ENCODE results near the gene IPCEF1. TPM values are rescaled to one million over a fixed set of nuclear protein-coding genes. Genes with fewer than 3 reads are reported as not detected.

Gene IPCEF1
- total RNA-seq, 4 donors from 2014 or later: 0.63 to 5.3 (median 1.9) TPM

DNA sequence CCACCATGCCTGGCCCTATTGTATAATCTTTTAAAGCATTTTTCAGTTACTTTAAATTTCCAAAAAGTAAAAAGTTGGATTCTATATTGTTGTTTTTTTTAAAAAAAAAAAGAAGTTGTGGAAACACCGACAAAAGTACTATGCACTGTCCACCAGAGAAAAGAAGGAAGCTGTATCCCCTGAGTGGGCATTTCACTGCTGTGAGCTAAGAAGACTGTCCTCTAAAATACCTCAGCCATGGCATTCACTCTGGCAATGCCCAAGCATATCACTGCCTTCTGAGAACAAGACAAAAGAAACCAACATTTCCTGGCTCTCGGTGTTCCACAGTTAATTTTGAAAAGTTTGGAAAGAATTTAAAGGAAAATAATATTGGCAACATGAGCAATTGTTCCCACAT lies 117.8 kb downstream of the IPCEF1 start:
- TF ChIP-seq, protein P1, sequence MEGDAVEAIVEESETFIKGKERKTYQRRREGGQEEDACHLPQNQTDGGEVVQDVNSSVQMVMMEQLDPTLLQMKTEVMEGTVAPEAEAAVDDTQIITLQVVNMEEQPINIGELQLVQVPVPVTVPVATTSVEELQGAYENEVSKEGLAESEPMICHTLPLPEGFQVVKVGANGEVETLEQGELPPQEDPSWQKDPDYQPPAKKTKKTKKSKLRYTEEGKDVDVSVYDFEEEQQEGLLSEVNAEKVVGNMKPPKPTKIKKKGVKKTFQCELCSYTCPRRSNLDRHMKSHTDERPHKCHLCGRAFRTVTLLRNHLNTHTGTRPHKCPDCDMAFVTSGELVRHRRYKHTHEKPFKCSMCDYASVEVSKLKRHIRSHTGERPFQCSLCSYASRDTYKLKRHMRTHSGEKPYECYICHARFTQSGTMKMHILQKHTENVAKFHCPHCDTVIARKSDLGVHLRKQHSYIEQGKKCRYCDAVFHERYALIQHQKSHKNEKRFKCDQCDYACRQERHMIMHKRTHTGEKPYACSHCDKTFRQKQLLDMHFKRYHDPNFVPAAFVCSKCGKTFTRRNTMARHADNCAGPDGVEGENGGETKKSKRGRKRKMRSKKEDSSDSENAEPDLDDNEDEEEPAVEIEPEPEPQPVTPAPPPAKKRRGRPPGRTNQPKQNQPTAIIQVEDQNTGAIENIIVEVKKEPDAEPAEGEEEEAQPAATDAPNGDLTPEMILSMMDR (IDR thresholded peaks at IDR 0.05): no peak
- no peak for TF ChIP-seq EP300 (IDR thresholded peaks at IDR 0.05)
- TF ChIP-seq POLR2A (IDR thresholded peaks at IDR 0.05): no peak
- no peaks in the 10 kb centered on the region for H3K36me3 ChIP-seq
- no peak overlapping the region for H3K27ac ChIP-seq
- H3K4me3 ChIP-seq: no peak overlapping the region
- 44 to 50% methylated on average over 2 of the region's 2 CpGs for WGBS, 2 donors
- DNase-seq (ENCODE audit: low spot score in 2 of 2): no peak
- H3K9me3 ChIP-seq: no peaks in the 10 kb centered on the region
- no peaks in the 10 kb centered on the region for H3K27me3 ChIP-seq
- no peaks in the 10 kb centered on the region for H3K4me1 ChIP-seq

DNA sequence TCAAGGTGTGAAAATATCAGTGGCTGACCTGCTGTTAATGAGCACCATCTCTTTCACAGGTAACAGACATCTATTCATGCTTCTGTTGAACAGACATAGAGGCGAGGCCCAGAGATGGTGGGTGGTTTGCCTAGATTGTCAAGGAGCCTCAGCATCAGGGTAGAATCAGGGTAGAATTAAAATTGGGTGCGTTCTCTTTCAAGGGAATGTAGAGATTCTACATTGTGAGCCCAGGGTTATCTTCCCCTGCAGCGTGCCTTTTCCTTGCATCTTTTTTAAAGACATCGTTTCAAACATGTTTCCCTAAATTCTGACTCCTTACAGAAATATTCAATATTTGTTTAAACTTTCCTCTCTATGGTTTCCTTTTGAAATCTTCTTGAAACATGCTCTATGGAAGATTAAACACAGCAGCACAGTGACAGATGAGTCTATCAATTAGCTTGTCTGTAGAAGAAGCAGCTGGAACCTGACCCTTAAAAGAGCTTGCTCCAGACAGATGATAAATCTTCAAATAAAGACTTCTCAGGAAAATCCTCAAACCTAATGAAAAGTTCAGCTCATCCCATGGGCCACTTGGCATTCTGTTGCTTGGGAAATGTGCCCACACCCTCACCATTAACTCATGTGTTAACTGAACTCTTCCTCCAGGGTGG lies 119.8 kb downstream of the IPCEF1 start:
- TF ChIP-seq EP300 (IDR thresholded peaks at IDR 0.05) (no peak), POLR2A (IDR thresholded peaks at IDR 0.05) (no peak)
- TF ChIP-seq, protein P1 (IDR thresholded peaks at IDR 0.05): no peak
- Histone ChIP-seq H3K27me3 (no peaks in the 10 kb centered on the region), H3K4me1 (peaks cover 0 to 5% (median 0%) of the 10 kb centered on the region in 4 donors), H3K27ac (no peak overlapping the region), H3K4me3 (no peak overlapping the region), H3K9me3 (no peaks in the 10 kb centered on the region), H3K36me3 (no peaks in the 10 kb centered on the region)
- WGBS, 2 donors: 81 to 84% methylated on average over 4 of the region's 4 CpGs
- DNase-seq (ENCODE audit: low spot score in 2 of 2): no peak

DNA sequence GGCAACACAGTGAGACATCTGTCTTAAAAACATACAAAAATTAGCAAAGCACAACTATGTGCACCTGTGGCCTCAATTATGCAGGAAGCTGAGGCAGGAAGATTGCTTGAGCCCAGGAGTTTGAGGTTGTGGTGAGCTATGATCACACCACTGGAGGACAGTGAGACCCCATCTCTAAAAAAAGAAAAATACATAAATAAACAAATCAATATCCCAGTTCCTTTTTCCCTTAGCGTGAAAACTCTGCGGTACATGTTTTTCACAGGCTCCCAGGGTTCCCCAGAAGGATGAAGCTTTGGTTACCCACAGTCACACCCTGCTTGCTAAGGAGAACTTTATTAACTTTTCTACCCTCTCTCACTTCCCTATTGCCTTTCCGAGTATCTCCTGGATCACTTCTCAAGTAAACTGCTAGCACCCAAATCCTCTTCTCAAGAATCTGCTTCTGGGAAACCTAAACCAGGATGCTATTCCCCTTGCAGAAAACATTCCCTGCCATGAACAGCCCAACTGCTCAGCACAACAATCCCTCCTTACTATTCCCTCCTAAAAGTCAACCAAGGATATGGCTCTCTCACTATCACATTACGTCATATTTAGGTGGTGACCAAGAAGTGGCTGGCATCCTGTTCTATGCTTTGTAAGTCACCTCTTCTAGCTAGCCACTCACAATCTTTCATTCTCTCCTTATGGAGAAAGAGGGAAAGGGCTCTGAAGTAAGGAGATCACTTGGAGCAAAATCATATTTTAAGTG lies 122.4 kb downstream of the IPCEF1 start:
- no peak for TF ChIP-seq EP300 (IDR thresholded peaks at IDR 0.05)
- no peak for TF ChIP-seq POLR2A (IDR thresholded peaks at IDR 0.05)
- TF ChIP-seq, protein P1 (IDR thresholded peaks at IDR 0.05): no peak
- Histone ChIP-seq H3K36me3 (no peaks in the 10 kb centered on the region), H3K27ac (no peak overlapping the region), H3K4me1 (peaks cover 0 to 5% (median 0%) of the 10 kb centered on the region in 4 donors), H3K27me3 (no peaks in the 10 kb centered on the region), H3K9me3 (no peaks in the 10 kb centered on the region), H3K4me3 (no peak overlapping the region)
- no peak for DNase-seq (ENCODE audit: low spot score in 2 of 2)
- WGBS, 2 donors: 85 to 90% methylated on average over 4 of the region's 4 CpGs

DNA sequence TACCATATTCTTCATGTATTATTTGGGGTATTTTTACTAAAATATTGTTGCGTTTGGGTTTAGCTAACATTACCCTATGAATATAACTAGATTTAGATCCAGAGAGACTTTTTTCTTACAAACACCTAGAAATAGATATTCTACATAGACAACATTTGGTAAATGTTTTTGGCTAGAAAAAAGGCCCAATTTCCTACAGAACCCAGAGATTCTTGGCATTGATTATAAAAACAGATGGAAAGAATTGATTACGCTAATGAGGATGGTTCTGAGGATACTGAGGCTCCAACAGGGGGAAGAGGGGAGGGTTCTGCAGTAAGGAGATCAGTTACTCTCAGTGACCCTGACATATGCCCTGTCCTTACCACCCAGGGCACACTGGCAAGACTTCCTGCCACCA lies 123.2 kb downstream of the IPCEF1 start:
- Histone ChIP-seq H3K9me3 (no peaks in the 10 kb centered on the region), H3K36me3 (no peaks in the 10 kb centered on the region), H3K4me1 (peaks cover 0 to 5% (median 0%) of the 10 kb centered on the region in 4 donors), H3K4me3 (no peak overlapping the region), H3K27ac (no peak overlapping the region), H3K27me3 (no peaks in the 10 kb centered on the region)
- TF ChIP-seq POLR2A (IDR thresholded peaks at IDR 0.05): no peak
- TF ChIP-seq, protein P1 (IDR thresholded peaks at IDR 0.05): no peak
- TF ChIP-seq EP300 (IDR thresholded peaks at IDR 0.05): no peak
- 94 to 96% methylated on average over 2 of the region's 2 CpGs for WGBS, 2 donors
- DNase-seq (ENCODE audit: low spot score in 2 of 2): no peak

Measured in tibial nerve (tissue), 4 donors.